ENCODE results near the gene RHO.

DNA sequence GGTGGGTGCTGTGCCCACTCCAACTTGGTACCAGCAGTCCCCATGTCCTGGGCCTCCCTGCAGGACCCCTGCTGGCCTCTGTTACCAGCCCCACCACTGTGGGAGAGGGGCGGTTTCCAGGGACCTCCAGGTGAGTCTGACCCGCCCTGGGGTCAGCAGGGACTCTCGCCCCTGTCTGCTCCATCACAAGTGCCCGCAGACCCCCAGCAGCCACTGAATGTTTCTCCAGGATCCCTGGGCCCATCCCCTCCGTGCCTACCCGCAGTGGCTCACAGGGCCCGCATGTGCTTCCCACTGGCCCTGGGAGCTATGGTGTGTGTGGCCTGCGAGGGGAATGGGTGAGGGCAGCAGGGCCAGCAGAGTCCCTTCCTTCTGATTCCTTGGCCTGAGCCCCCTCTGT lies 9.9 kb upstream of the RHO start:
- TF ChIP-seq, protein P1, sequence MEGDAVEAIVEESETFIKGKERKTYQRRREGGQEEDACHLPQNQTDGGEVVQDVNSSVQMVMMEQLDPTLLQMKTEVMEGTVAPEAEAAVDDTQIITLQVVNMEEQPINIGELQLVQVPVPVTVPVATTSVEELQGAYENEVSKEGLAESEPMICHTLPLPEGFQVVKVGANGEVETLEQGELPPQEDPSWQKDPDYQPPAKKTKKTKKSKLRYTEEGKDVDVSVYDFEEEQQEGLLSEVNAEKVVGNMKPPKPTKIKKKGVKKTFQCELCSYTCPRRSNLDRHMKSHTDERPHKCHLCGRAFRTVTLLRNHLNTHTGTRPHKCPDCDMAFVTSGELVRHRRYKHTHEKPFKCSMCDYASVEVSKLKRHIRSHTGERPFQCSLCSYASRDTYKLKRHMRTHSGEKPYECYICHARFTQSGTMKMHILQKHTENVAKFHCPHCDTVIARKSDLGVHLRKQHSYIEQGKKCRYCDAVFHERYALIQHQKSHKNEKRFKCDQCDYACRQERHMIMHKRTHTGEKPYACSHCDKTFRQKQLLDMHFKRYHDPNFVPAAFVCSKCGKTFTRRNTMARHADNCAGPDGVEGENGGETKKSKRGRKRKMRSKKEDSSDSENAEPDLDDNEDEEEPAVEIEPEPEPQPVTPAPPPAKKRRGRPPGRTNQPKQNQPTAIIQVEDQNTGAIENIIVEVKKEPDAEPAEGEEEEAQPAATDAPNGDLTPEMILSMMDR (conservative IDR thresholded peaks at IDR 0.05 in 1 of 2, IDR thresholded peaks at IDR 0.05 in 1 of 2; ENCODE audit: extremely low read depth in 1 of 2, insufficient read depth in 1 of 2, low read depth in 1 of 2, low read length in 2 of 2): no peak
- no peak for TF ChIP-seq EZH2 (IDR thresholded peaks at IDR 0.05; ENCODE audit: borderline replicate concordance, low read length)
